HepG2 (cell line): ENCODE results near the gene SNN. TPM values are rescaled to one million over a fixed set of nuclear protein-coding genes. Genes with fewer than 3 reads are reported as not detected.

Experiments
- HOMEZ ChIP-seq: IDR thresholded peaks from 2 replicates; pipeline ENCODE4 v1.6.1; 2016; ENCODE audit warnings: low read depth
- KAT8 ChIP-seq: IDR thresholded peaks from 2 replicates; pipeline ENCODE4 v1.6.1; 2016; ENCODE audit warnings: missing genetic modification reagents, missing compliant biosample characterization
- KDM2A ChIP-seq: sonication (generic); formaldehyde crosslinking; IDR thresholded peaks from 2 replicates; pipeline ENCODE4 v1.4.0; 2020; ENCODE audit warnings: low read depth, missing genetic modification reagents, borderline replicate concordance
- KDM4B ChIP-seq: sonication (generic); formaldehyde crosslinking; IDR thresholded peaks from 2 replicates; pipeline ENCODE4 v1.4.0; 2020; ENCODE audit warnings: missing genetic modification reagents
- MAFG ChIP-seq: sonication (generic); formaldehyde crosslinking; IDR thresholded peaks from 2 replicates; pipeline ENCODE4 v1.5.1; 2020; ENCODE audit warnings: mild to moderate bottlenecking, missing genetic modification reagents
- NCOA1 ChIP-seq: sonication (generic); formaldehyde crosslinking; IDR thresholded peaks from 2 replicates; pipeline ENCODE4 v1.9.0; 2021; ENCODE audit warnings: missing genetic modification reagents
- NR2F6 ChIP-seq, 2 experiments: IDR thresholded peaks; 2 replicates each; pipeline ENCODE4 v1.6.1; 2016; ENCODE audit warnings: antibody characterized with exemption in 1 of 2, mild to moderate bottlenecking in 1 of 2
- POLR2AphosphoS2 ChIP-seq: IDR thresholded peaks from 2 replicates; pipeline ENCODE4 v1.6.1; 2011; ENCODE audit warnings: low read depth, low read length, improper control_type of control experiment
- RCOR2 ChIP-seq: IDR thresholded peaks from 2 replicates; pipeline ENCODE4 v1.6.1; 2016; ENCODE audit warnings: missing biosample characterization, missing genetic modification reagents
- RNF219 ChIP-seq: sonication (generic); formaldehyde crosslinking; IDR thresholded peaks from 2 replicates; pipeline ENCODE4 v1.5.0; 2020; ENCODE audit warnings: mild to moderate bottlenecking, missing genetic modification reagents
- SNAPC2 ChIP-seq: sonication (generic); formaldehyde crosslinking; IDR thresholded peaks from 2 replicates; pipeline ENCODE4 v1.8.1; 2022; ENCODE audit warnings: mild to moderate bottlenecking, missing genetic modification reagents
- SP4 ChIP-seq: sonication (generic); formaldehyde crosslinking; IDR thresholded peaks from 2 replicates; pipeline ENCODE4 v1.8.1; 2023; ENCODE audit warnings: mild to moderate bottlenecking, missing genetic modification reagents
- STAG1 ChIP-seq: sonication (generic); formaldehyde crosslinking; IDR thresholded peaks from 2 replicates; pipeline ENCODE4 v1.4.0; 2020; ENCODE audit warnings: missing genetic modification reagents
- TEAD3 ChIP-seq: optimal IDR thresholded peaks from 2 replicates; pipeline ENCODE3; 2016; ENCODE audit warnings: borderline replicate concordance
- TIGD3 ChIP-seq: sonication (generic); formaldehyde crosslinking; IDR thresholded peaks from 2 replicates; pipeline ENCODE4 v1.5.1; 2020; ENCODE audit warnings: mild to moderate bottlenecking, missing genetic modification reagents, borderline replicate concordance
- ZBTB26 ChIP-seq: IDR thresholded peaks from 2 replicates; pipeline ENCODE4 v1.6.1; 2016; ENCODE audit warnings: missing compliant biosample characterization, missing genetic modification reagents, borderline replicate concordance
- ZNF362 ChIP-seq: sonication (generic); formaldehyde crosslinking; IDR thresholded peaks from 2 replicates; pipeline ENCODE4 v1.4.0; 2020; ENCODE audit warnings: missing genetic modification reagents, mild to moderate bottlenecking, borderline replicate concordance
- ZNF512 ChIP-seq: sonication (generic); formaldehyde crosslinking; IDR thresholded peaks from 2 replicates; pipeline ENCODE4 v1.4.0; 2020; ENCODE audit warnings: mild to moderate bottlenecking, missing genetic modification reagents
- ZNF674 ChIP-seq: sonication (generic); formaldehyde crosslinking; IDR thresholded peaks from 2 replicates; pipeline ENCODE4 v1.5.0; 2020; ENCODE audit warnings: low read depth, mild to moderate bottlenecking, missing genetic modification reagents
- ZSCAN29 ChIP-seq: sonication (generic); formaldehyde crosslinking; conservative IDR thresholded peaks from 2 replicates; pipeline ENCODE4 v1.4.0; 2020; ENCODE audit warnings: mild to moderate bottlenecking, missing genetic modification reagents
- polyA plus RNA-seq, 8 experiments: library from polyadenylated mRNA; depleted of rRNA in 3 of 8; stranded (reverse) in 7 of 8; unstranded in 1 of 8; fragments of >200 nt; fragmentation: Illumina TruSeq in 4 of 8; extraction: Trizol in 4 of 8; gene quantifications; 2 replicates each; pipeline versions ENCODE4 v1.2.1 to v1.2.3, GENCODE V29; 2011 to 2016; ENCODE audit warnings: low read depth in 4 of 8, missing spikeins in 1 of 8, mixed read lengths in 1 of 8; ENCODE audit not compliant: insufficient read depth in 1 of 8
- total RNA-seq, 5 experiments: library from RNA; depleted of rRNA; stranded (reverse); fragments of >200 nt; fragmentation: Illumina TruSeq; extraction: Trizol; gene quantifications; 2 replicates each; pipeline ENCODE4 v1.2.3, GENCODE V29; 2016; ENCODE audit warnings: low read depth in 1 of 5

SNN gene
- total and polyA plus RNA-seq, 2 of the 13 experiments (the other 11 are each of a cell fraction or from before 2014, with no cell fraction given), result 5.2 to 8.4 TPM

GRCh38 chr16:11640987-11641817, 27.1 kb upstream of the SNN start (continued):
- TF ChIP-seq RNF219 (0 out of 2 replicates have a peak, but pooled peaks have one; percentile 8), ZNF674 (CRISPR knock-in tag) (no peak), HOMEZ (CRISPR knock-in tag) (no peak), KAT8 (CRISPR knock-in tag) (peak; percentile 62; the same call in 1 of the 2 replicates), MAFG (CRISPR knock-in tag) (no peak), NCOA1 (CRISPR knock-in tag) (no peak), ZSCAN29 (CRISPR knock-in tag) (no peak), ZBTB26 (CRISPR knock-in tag) (no peak), NR2F6 (IDR thresholded peaks at IDR 0.05) (no peak), NR2F6 (CRISPR knock-in tag; IDR thresholded peaks at IDR 0.05) (no peak), ZNF362 (CRISPR knock-in tag) (peak; percentile 32; the same call in 1 of the 2 replicates), ZNF512 (CRISPR knock-in tag) (no peak), RCOR2 (CRISPR knock-in tag) (no peak), SNAPC2 (CRISPR knock-in tag) (no peak), KDM4B (CRISPR knock-in tag) (no peak), STAG1 (peak; percentile 95), TEAD3 (CRISPR knock-in tag) (peak; percentile 20), POLR2AphosphoS2 (no peak), TIGD3 (CRISPR knock-in tag) (no peak), KDM2A (CRISPR knock-in tag) (0 out of 2 replicates have a peak, but pooled peaks have one; percentile 33), SP4 (CRISPR knock-in tag) (0 out of 2 replicates have a peak, but pooled peaks have one; percentile 9)
